HepG2 (cell line): ENCODE results near the gene CAMTA1. TPM values are rescaled to one million over a fixed set of nuclear protein-coding genes. Genes with fewer than 3 reads are reported as not detected.

Experiments used
- ATAC-seq: fragments of 200-7000 bp; cut with Tn5 transposase; 3 replicates; pipeline ENCODE4 v1.9.1; 2020; ENCODE audit warnings: mild to moderate bottlenecking, moderate library complexity
- BruUV-seq: library from RNA; stranded (reverse); fragments of 400-500 nt; replicated peaks from 2 replicates; lab custom pipeline; 2021; lab: Mats Ljungman, UMichigan
- CTCF ChIA-PET: fragments of 300-600 bp; formaldehyde crosslinking; extraction: SDS; loops from one replicate; lab custom pipeline; 2021; ENCODE audit warnings: low total read pairs, inconsistent platforms, low intra/inter-chr PET ratio; lab: Yijun Ruan, JAX
- POLR2A ChIA-PET: fragments of 350-600 bp; sonication (Branson Sonifier 250); formaldehyde crosslinking; loops from one replicate; lab custom pipeline; 2020; ENCODE audit warnings: antibody characterized with exemption, inconsistent platforms; lab: Yijun Ruan, JAX
- DNase-seq: peaks from one replicate; pipeline ENCODE4 v3.0.0-alpha.2; 2015; ENCODE audit warnings: low spot score
- FAIRE-seq: peaks from 3 replicates; lab custom pipeline; 2011; peaks lifted over from hg19 to GRCh38; lab: Jason Lieb, UNC
- H2AFZ ChIP-seq: one replicate; pipeline ENCODE4 v1.6.1; 2011; ENCODE audit warnings: low read length, inconsistent platforms
- H3K27ac ChIP-seq: fragments of 300-600 bp; 3 replicates; pipeline ENCODE4 v1.8.0; 2011; ENCODE audit warnings: mixed run types, mild to moderate bottlenecking, mixed read lengths, low read length, inconsistent platforms; ENCODE audit not compliant: insufficient read depth; ENCODE audit errors: extremely low read length
- H3K27me3 ChIP-seq, 2 experiments: fragments of 200-600 bp in 1 of 2; 2 replicates in 1 of 2; 3 replicates in 1 of 2; pipeline versions ENCODE4 v1.6.0 to v1.8.0; 2011; ENCODE audit warnings: low read length in 2 of 2, mild to moderate bottlenecking in 2 of 2, moderate library complexity in 2 of 2, inconsistent platforms in 1 of 2; ENCODE audit not compliant: insufficient read depth in 2 of 2, control insufficient read depth in 1 of 2
- H3K36me3 ChIP-seq, 2 experiments: fragments of 200-600 bp in 1 of 2; replicated peaks in 1 of 2; 2 replicates in 1 of 2; 3 replicates in 1 of 2; pipeline versions ENCODE4 v1.5.1 to v1.8.0; 2011; ENCODE audit warnings: low read length in 2 of 2, inconsistent platforms in 1 of 2; ENCODE audit not compliant: insufficient read depth in 2 of 2, control insufficient read depth in 1 of 2
- H3K4me1 ChIP-seq: 2 replicates; pipeline ENCODE4 v1.5.1; 2012; ENCODE audit warnings: low read length, inconsistent platforms; ENCODE audit not compliant: insufficient read depth
- H3K4me2 ChIP-seq: 2 replicates; pipeline ENCODE4 v1.6.0; 2011; ENCODE audit warnings: low read depth, low read length, inconsistent platforms
- H3K4me3 ChIP-seq, 3 experiments: fragments of 200-600 bp in 1 of 3; sonication (generic), shearing (Covaris generic) in 1 of 3; replicated peaks in 1 of 3; 2 replicates each; pipeline ENCODE4 v1.5.1; 2011 to 2016; ENCODE audit warnings: low read length in 3 of 3, inconsistent platforms in 2 of 3, low read depth in 2 of 3, mild to moderate bottlenecking in 2 of 3, control low read depth in 1 of 3, mixed read lengths in 1 of 3; ENCODE audit not compliant: insufficient read depth in 1 of 3
- H3K79me2 ChIP-seq: one replicate; pipeline ENCODE4 v1.6.1; 2011; ENCODE audit warnings: low read length, inconsistent platforms; ENCODE audit not compliant: insufficient read depth
- H3K9ac ChIP-seq: 2 replicates; pipeline ENCODE4 v1.6.0; 2011; ENCODE audit warnings: mild to moderate bottlenecking, low read depth, low read length, inconsistent platforms; ENCODE audit not compliant: insufficient read depth
- H3K9me3 ChIP-seq: 2 replicates; pipeline ENCODE4 v1.5.1; 2012; ENCODE audit warnings: mild to moderate bottlenecking, low read length
- H4K20me1 ChIP-seq: 2 replicates; pipeline ENCODE4 v1.6.0; 2011; ENCODE audit warnings: inconsistent platforms, mild to moderate bottlenecking, low read length, moderate library complexity; ENCODE audit not compliant: insufficient read depth
- ELF3 ChIP-seq: IDR thresholded peaks from 2 replicates; pipeline ENCODE4 v1.6.1; 2016; ENCODE audit warnings: missing genetic modification reagents, missing compliant biosample characterization
- SP4 ChIP-seq: sonication (generic); formaldehyde crosslinking; IDR thresholded peaks from 2 replicates; pipeline ENCODE4 v1.8.1; 2023; ENCODE audit warnings: mild to moderate bottlenecking, missing genetic modification reagents
- TCF12 ChIP-seq, 2 experiments: fragments of 450-650 bp in 1 of 2; sonication (generic) in 1 of 2; formaldehyde crosslinking in 1 of 2; IDR thresholded peaks; 2 replicates each; pipeline versions ENCODE4 v1.6.1 to v1.8.0; 2017 to 2022; ENCODE audit warnings: antibody characterized with exemption in 1 of 2, mild to moderate bottlenecking in 1 of 2, missing genetic modification reagents in 1 of 2, moderate library complexity in 1 of 2
- TERF1 ChIP-seq: sonication (generic); formaldehyde crosslinking; IDR thresholded peaks from 2 replicates; pipeline ENCODE4 v1.8.0; 2022; ENCODE audit warnings: mild to moderate bottlenecking, missing genetic modification reagents, moderate library complexity
- U2AF2 ChIP-seq: fragments of 200-400 bp; formaldehyde crosslinking; IDR thresholded peaks from 2 replicates; pipeline ENCODE4 v1.6.1; 2017; ENCODE audit warnings: low read depth, mild to moderate bottlenecking, low read length
- ZBTB40 ChIP-seq, 2 experiments: fragments of 450-650 bp in 1 of 2; sonication (generic) in 1 of 2; formaldehyde crosslinking in 1 of 2; IDR thresholded peaks; 2 replicates each; pipeline versions ENCODE4 v1.6.1 to v1.8.0; 2016 to 2022; ENCODE audit warnings: antibody characterized with exemption in 1 of 2, mild to moderate bottlenecking in 1 of 2, missing genetic modification reagents in 1 of 2
- ZNF296 ChIP-seq: sonication (generic); formaldehyde crosslinking; conservative IDR thresholded peaks from 2 replicates; pipeline ENCODE4 v1.5.0; 2020; ENCODE audit warnings: mild to moderate bottlenecking, missing genetic modification reagents
- ZNF572 ChIP-seq: sonication (generic); formaldehyde crosslinking; IDR thresholded peaks from 2 replicates; pipeline ENCODE4 v1.5.1; 2020; ENCODE audit warnings: mild to moderate bottlenecking, missing genetic modification reagents
- WGBS: methylation state at CpG from one replicate; pipeline ENCODE4 v1.1.6; 2017; ENCODE audit warnings: low lambda C conversion rate; 5-methylcytosine and 5-hydroxymethylcytosine counted together
- in situ Hi-C: cut with HindIII; loops from 2 replicates; pipeline ENCODE4 v1.10.0; 2017; ENCODE audit warnings: low pct_unique_long_range_greater_than_20kb; ENCODE audit not compliant: extremely low pct_ligation_motif_present
- intact Hi-C: fragments of 100-400 bp; cut with micrococcal nuclease; formaldehyde crosslinking; loops from one replicate; pipeline ENCODE4 v1.10.0; 2022; ENCODE audit not compliant: unreplicated experiment
- polyA plus RNA-seq, 8 experiments: library from polyadenylated mRNA; depleted of rRNA in 3 of 8; stranded (reverse) in 7 of 8; unstranded in 1 of 8; fragments of >200 nt; fragmentation: Illumina TruSeq in 4 of 8; extraction: Trizol in 4 of 8; gene quantifications; 2 replicates each; pipeline versions ENCODE4 v1.2.1 to v1.2.3, GENCODE V29; 2011 to 2016; ENCODE audit warnings: low read depth in 4 of 8, missing spikeins in 1 of 8, mixed read lengths in 1 of 8; ENCODE audit not compliant: insufficient read depth in 1 of 8
- total RNA-seq, 5 experiments: library from RNA; depleted of rRNA; stranded (reverse); fragments of >200 nt; fragmentation: Illumina TruSeq; extraction: Trizol; gene quantifications; 2 replicates each; pipeline ENCODE4 v1.2.3, GENCODE V29; 2016; ENCODE audit warnings: low read depth in 1 of 5
- TF ChIP-seq, protein P1 (sequence below): sonication (generic); formaldehyde crosslinking; IDR thresholded peaks from 2 replicates; pipeline ENCODE4 v1.4.0; 2020; ENCODE audit warnings: missing genetic modification reagents; ENCODE audit errors: not compliant biosample characterization
- TF ChIP-seq, protein P2 (sequence below): sonication (generic); formaldehyde crosslinking; IDR thresholded peaks from 2 replicates; pipeline ENCODE4 v1.4.0; 2020; ENCODE audit warnings: missing genetic modification reagents

Gene CAMTA1
- total and polyA plus RNA-seq, 2 of the 13 experiments (the other 11 are each of a cell fraction or from before 2014, with no cell fraction given), result 25.0 to 36.4 TPM

GRCh38 chr1:7444363-7444762 is 659.1 kb downstream of the CAMTA1 start:
- no peak overlapping the region for H2AFZ ChIP-seq
- H3K27me3 ChIP-seq, result peaks cover 2 to 11% of the 10 kb centered on the region in 2 experiments; a peak in 3 of 5 replicates
- CTCF ChIA-PET, result no interaction called here
- no peak for DNase-seq
- POLR2A ChIA-PET, result no interaction called here
- BruUV-seq, result no TSS peak
- WGBS, result 6% methylated on average over 4 of the region's 4 CpGs
- H4K20me1 ChIP-seq, result no peaks in the 10 kb centered on the region
- intact Hi-C loops, result no loop called here
- H3K4me1 ChIP-seq, result no peaks in the 10 kb centered on the region
- H3K36me3 ChIP-seq, result no peaks in the 10 kb centered on the region
- H3K9ac ChIP-seq, result no peak overlapping the region
- no peak for FAIRE-seq
- TF ChIP-seq TERF1 (CRISPR knock-in tag) (no peak), TCF12 (IDR thresholded peaks at IDR 0.05) (no peak), TCF12 (CRISPR knock-in tag; IDR thresholded peaks at IDR 0.05) (no peak), ZNF572 (CRISPR knock-in tag) (no peak), ZNF296 (no peak), SP4 (CRISPR knock-in tag) (no peak), ZBTB40 (IDR thresholded peaks at IDR 0.05) (no peak), ZBTB40 (CRISPR knock-in tag; IDR thresholded peaks at IDR 0.05) (no peak), ELF3 (CRISPR knock-in tag) (no peak), U2AF2 (no peak)
- TF ChIP-seq, protein P1, sequence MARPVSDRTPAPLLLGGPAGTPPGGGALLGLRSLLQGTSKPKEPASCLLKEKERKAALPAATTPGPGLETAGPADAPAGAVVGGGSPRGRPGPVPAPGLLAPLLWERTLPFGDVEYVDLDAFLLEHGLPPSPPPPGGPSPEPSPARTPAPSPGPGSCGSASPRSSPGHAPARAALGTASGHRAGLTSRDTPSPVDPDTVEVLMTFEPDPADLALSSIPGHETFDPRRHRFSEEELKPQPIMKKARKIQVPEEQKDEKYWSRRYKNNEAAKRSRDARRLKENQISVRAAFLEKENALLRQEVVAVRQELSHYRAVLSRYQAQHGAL (CRISPR knock-in tag), result no peak
- TF ChIP-seq, protein P2, sequence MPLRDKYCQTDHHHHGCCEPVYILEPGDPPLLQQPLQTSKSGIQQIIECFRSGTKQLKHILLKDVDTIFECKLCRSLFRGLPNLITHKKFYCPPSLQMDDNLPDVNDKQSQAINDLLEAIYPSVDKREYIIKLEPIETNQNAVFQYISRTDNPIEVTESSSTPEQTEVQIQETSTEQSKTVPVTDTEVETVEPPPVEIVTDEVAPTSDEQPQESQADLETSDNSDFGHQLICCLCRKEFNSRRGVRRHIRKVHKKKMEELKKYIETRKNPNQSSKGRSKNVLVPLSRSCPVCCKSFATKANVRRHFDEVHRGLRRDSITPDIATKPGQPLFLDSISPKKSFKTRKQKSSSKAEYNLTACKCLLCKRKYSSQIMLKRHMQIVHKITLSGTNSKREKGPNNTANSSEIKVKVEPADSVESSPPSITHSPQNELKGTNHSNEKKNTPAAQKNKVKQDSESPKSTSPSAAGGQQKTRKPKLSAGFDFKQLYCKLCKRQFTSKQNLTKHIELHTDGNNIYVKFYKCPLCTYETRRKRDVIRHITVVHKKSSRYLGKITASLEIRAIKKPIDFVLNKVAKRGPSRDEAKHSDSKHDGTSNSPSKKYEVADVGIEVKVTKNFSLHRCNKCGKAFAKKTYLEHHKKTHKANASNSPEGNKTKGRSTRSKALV, result no peak
- TF ChIP-seq, all 625 proteins: peak for 0
- no peaks in the 10 kb centered on the region for H3K79me2 ChIP-seq
- H3K4me2 ChIP-seq, result no peak overlapping the region
- H3K27ac ChIP-seq, result no peak overlapping the region
- H3K9me3 ChIP-seq, result no peaks in the 10 kb centered on the region
- ATAC-seq, result no peak
- H3K4me3 ChIP-seq, result no peak overlapping the region
- in situ Hi-C loops, result no loop called here
